ENCODE data around the gene CHCHD6. TPM values are rescaled to one million over a fixed set of nuclear protein-coding genes. Genes with fewer than 3 reads are reported as not detected.

CHCHD6 gene
- total and polyA plus RNA-seq, 2 donors from 2014 or later = 10.7 to 35.2 TPM

DNA sequence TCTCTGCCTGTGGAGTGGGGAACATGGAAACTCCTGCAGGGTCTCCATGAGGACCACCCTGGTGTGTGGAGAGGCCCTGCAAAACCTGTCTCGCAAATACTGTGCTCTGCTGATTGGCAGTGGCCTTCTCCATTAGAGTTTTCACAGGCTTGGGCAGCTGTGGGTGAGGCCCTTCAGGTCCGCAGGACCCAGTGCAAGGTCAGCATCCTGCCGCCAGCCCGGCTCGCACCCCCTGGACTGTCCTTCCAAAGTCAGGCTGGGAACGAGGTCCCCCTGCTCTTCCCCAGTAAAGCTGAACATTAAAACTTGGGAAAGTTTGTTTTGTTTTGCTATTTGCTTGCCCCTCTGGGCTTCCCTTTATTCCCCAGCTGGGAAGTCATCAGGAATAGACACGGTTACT lies 193.9 kb downstream of the CHCHD6 start:
- FAIRE-seq = no peak
- Histone ChIP-seq H3K9ac (ENCODE audit: low read length in 3 of 3) (no peak overlapping the region), H3K4me1 (ENCODE audit: control insufficient read depth in 2 of 3, insufficient read depth in 2 of 3, low read depth in 1 of 3, low read length in 3 of 3) (no peaks in the 10 kb centered on the region), H3K27me3 (ENCODE audit: control insufficient read depth, insufficient read depth, low read length) (no peaks in the 10 kb centered on the region), H3K36me3 (ENCODE audit: control insufficient read depth in 2 of 3, insufficient read depth in 3 of 3, low read length in 3 of 3) (no peaks in the 10 kb centered on the region), H3K27ac (ENCODE audit: low read depth in 2 of 2, low read length in 2 of 2) (no peak overlapping the region), H3K9me3 (ENCODE audit: control insufficient read depth in 2 of 3, insufficient read depth in 1 of 3, low read length in 3 of 3) (no peaks in the 10 kb centered on the region), H3K4me3 (ENCODE audit: low read length in 3 of 3) (no peak overlapping the region)
- DNase-seq = no peak
- TF ChIP-seq, protein P1, sequence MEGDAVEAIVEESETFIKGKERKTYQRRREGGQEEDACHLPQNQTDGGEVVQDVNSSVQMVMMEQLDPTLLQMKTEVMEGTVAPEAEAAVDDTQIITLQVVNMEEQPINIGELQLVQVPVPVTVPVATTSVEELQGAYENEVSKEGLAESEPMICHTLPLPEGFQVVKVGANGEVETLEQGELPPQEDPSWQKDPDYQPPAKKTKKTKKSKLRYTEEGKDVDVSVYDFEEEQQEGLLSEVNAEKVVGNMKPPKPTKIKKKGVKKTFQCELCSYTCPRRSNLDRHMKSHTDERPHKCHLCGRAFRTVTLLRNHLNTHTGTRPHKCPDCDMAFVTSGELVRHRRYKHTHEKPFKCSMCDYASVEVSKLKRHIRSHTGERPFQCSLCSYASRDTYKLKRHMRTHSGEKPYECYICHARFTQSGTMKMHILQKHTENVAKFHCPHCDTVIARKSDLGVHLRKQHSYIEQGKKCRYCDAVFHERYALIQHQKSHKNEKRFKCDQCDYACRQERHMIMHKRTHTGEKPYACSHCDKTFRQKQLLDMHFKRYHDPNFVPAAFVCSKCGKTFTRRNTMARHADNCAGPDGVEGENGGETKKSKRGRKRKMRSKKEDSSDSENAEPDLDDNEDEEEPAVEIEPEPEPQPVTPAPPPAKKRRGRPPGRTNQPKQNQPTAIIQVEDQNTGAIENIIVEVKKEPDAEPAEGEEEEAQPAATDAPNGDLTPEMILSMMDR (IDR thresholded peaks at IDR 0.05; ENCODE audit: borderline replicate concordance, extremely low read depth, insufficient read depth) = no peak
- intact Hi-C loops (cut with DNase I) = no loop called here

DNA sequence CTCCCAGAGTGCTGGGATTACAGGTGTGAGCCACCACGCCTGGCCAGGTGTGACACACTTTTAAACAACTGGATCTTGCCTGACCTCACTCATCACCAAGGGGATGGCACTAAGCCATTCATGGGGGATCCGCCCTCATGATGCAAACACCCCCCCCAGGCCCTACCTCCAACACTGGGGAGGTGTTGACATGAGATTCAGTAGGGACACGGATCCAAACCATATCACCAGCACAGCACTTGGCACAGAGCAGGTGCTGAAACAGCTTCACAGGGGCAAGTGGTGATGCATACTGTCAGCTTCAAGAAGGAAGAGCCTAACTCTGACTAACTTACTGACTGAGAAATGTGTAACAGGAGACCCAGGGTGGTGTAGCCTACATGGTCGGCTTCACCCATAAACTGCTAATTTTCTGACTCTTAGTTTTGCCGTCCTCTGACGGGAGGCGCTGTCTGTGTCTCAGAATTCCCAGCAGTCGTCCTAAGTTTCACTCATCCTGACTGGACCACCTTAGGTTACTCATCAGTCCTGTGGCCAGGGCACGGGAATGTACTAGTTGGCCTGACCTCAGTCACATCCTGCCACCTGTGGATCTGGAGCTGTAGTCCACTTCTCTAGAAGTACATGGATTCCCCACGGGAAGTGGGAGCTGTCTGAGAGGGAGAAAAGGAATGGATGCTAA lies 197.0 kb downstream of the CHCHD6 start:
- FAIRE-seq (no peak), DNase-seq (no peak)
- Histone ChIP-seq H3K9ac (ENCODE audit: low read length in 3 of 3) (no peak overlapping the region), H3K4me3 (ENCODE audit: low read length in 3 of 3) (no peak overlapping the region), H3K4me1 (ENCODE audit: control insufficient read depth in 2 of 3, insufficient read depth in 2 of 3, low read depth in 1 of 3, low read length in 3 of 3) (no peaks in the 10 kb centered on the region), H3K9me3 (ENCODE audit: control insufficient read depth in 2 of 3, insufficient read depth in 1 of 3, low read length in 3 of 3) (no peaks in the 10 kb centered on the region), H3K27ac (ENCODE audit: low read depth in 2 of 2, low read length in 2 of 2) (no peak overlapping the region), H3K36me3 (ENCODE audit: control insufficient read depth in 2 of 3, insufficient read depth in 3 of 3, low read length in 3 of 3) (no peaks in the 10 kb centered on the region), H3K27me3 (ENCODE audit: control insufficient read depth, insufficient read depth, low read length) (no peaks in the 10 kb centered on the region)
- TF ChIP-seq, protein P1 (IDR thresholded peaks at IDR 0.05; ENCODE audit: borderline replicate concordance, extremely low read depth, insufficient read depth) = no peak
- intact Hi-C loops (cut with DNase I) = no loop called here

DNA sequence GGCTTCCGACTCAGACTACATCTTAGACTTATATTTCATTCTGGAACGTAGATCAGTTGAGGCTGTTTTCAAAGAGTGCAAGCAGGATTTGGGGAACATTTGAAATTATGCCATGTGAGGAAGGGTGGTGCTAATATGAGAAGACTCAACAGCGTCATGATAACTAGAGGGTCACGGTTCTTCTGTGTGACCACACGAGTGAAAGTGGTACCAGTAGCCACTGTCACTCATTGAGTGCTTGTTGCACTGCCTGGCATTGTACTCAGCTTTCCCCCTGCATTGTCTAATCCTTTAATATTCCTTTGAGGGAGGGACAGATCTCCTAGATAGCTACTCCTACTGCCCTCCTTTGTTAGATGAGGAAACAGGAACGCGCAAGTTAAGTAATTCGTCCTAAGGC lies 197.6 kb downstream of the CHCHD6 start:
- no peak for FAIRE-seq
- H3K9ac ChIP-seq (ENCODE audit: low read length in 3 of 3) = no peak overlapping the region
- H3K4me3 ChIP-seq (ENCODE audit: low read length in 3 of 3) = no peak overlapping the region
- H3K36me3 ChIP-seq (ENCODE audit: control insufficient read depth in 2 of 3, insufficient read depth in 3 of 3, low read length in 3 of 3) = no peaks in the 10 kb centered on the region
- H3K27me3 ChIP-seq (ENCODE audit: control insufficient read depth, insufficient read depth, low read length) = no peaks in the 10 kb centered on the region
- DNase-seq = no peak
- intact Hi-C loops (cut with DNase I) = no loop called here
- TF ChIP-seq, protein P1 (IDR thresholded peaks at IDR 0.05; ENCODE audit: borderline replicate concordance, extremely low read depth, insufficient read depth) = no peak
- no peaks in the 10 kb centered on the region for H3K9me3 ChIP-seq (ENCODE audit: control insufficient read depth in 2 of 3, insufficient read depth in 1 of 3, low read length in 3 of 3)
- no peaks in the 10 kb centered on the region for H3K4me1 ChIP-seq (ENCODE audit: control insufficient read depth in 2 of 3, insufficient read depth in 2 of 3, low read depth in 1 of 3, low read length in 3 of 3)
- no peak overlapping the region for H3K27ac ChIP-seq (ENCODE audit: low read depth in 2 of 2, low read length in 2 of 2)

DNA sequence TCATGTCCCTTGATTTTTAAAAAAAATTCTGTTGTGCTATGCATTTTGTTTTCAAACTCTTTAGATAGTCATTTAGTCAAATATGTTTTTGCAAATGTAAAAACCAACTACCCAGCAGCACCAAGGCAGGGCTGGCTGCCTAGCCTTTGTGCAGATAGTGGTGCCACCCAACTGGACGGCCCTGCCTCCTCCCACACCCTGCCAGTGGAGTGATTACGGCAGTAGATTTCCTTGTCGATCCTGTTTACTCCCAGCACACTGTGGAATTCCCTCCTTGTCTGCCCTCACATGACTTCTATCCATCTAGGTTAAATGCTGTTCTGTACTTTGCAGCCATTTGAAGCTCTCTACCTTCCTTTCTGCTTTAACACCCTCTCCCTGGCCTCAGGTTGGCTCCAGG lies 199.5 kb downstream of the CHCHD6 start:
- H3K9me3 ChIP-seq (ENCODE audit: control insufficient read depth in 2 of 3, insufficient read depth in 1 of 3, low read length in 3 of 3) = no peaks in the 10 kb centered on the region
- H3K36me3 ChIP-seq (ENCODE audit: control insufficient read depth in 2 of 3, insufficient read depth in 3 of 3, low read length in 3 of 3) = no peaks in the 10 kb centered on the region
- H3K9ac ChIP-seq (ENCODE audit: low read length in 3 of 3) = no peak overlapping the region
- no peak overlapping the region for H3K4me3 ChIP-seq (ENCODE audit: low read length in 3 of 3)
- no peak overlapping the region for H3K27ac ChIP-seq (ENCODE audit: low read depth in 2 of 2, low read length in 2 of 2)
- no peaks in the 10 kb centered on the region for H3K4me1 ChIP-seq (ENCODE audit: control insufficient read depth in 2 of 3, insufficient read depth in 2 of 3, low read depth in 1 of 3, low read length in 3 of 3)
- FAIRE-seq (no peak), DNase-seq (no peak)
- TF ChIP-seq, protein P1 (IDR thresholded peaks at IDR 0.05; ENCODE audit: borderline replicate concordance, extremely low read depth, insufficient read depth) = no peak
- no peaks in the 10 kb centered on the region for H3K27me3 ChIP-seq (ENCODE audit: control insufficient read depth, insufficient read depth, low read length)
- intact Hi-C loops (cut with DNase I) = no loop called here

Data from kidney (tissue), 14 donors.